H1 (cell line): Measurements from ENCODE around the gene ATF3. TPM values are rescaled to one million over a fixed set of nuclear protein-coding genes. Genes with fewer than 3 reads are reported as not detected.

Source experiments
- CTCF ChIA-PET: fragments of 300-600 bp; sonication (Branson Sonifier 250); formaldehyde crosslinking; loops from one replicate; lab custom pipeline; 2021; ENCODE audit not compliant: partially characterized antibody; lab: Charles Lee
- POLR2A ChIA-PET: fragments of 300-600 bp; sonication (Branson Sonifier 250); formaldehyde crosslinking; loops from one replicate; lab custom pipeline; 2021; ENCODE audit warnings: inconsistent platforms; ENCODE audit not compliant: partially characterized antibody; lab: Charles Lee
- DNase-seq, 2 experiments: peaks; one replicate each; pipeline versions ENCODE4 v3.0.0 to v3.0.0-alpha.2; 2010 to 2022; ENCODE audit warnings: low spot score in 2 of 2, low read depth in 1 of 2, mixed read lengths in 1 of 2
- FAIRE-seq: peaks from 2 replicates; lab custom pipeline; 2011; peaks lifted over from hg19 to GRCh38; lab: Jason Lieb, UNC
- H2AFZ ChIP-seq: 2 replicates; pipeline ENCODE4 v1.8.1; 2012; ENCODE audit warnings: low read length, inconsistent platforms
- H2AK5ac ChIP-seq: 2 replicates; pipeline ENCODE4 v1.6.1; 2013; ENCODE audit warnings: low read depth, low read length
- H2BK120ac ChIP-seq: replicated peaks from 2 replicates; pipeline ENCODE3; 2013; ENCODE audit warnings: low read depth, low read length, inconsistent platforms
- H2BK12ac ChIP-seq: 2 replicates; pipeline ENCODE4 v1.6.1; 2013; ENCODE audit warnings: low read depth, low read length
- H2BK15ac ChIP-seq: 2 replicates; pipeline ENCODE4 v1.6.1; 2013; ENCODE audit warnings: low read length
- H2BK20ac ChIP-seq: 2 replicates; pipeline ENCODE4 v1.6.1; 2013; ENCODE audit warnings: low read length
- H2BK5ac ChIP-seq: 2 replicates; pipeline ENCODE4 v1.6.1; 2013; ENCODE audit warnings: low read depth, low read length
- H3K14ac ChIP-seq: 2 replicates; pipeline ENCODE4 v1.6.1; 2013; ENCODE audit warnings: inconsistent platforms; ENCODE audit not compliant: insufficient read length
- H3K18ac ChIP-seq: 2 replicates; pipeline ENCODE4 v1.6.1; 2013; ENCODE audit warnings: low read length; ENCODE audit errors: extremely low read depth
- H3K23ac ChIP-seq: 2 replicates; pipeline ENCODE4 v1.6.1; 2013; ENCODE audit warnings: inconsistent platforms; ENCODE audit not compliant: insufficient read length
- H3K23me2 ChIP-seq: 2 replicates; pipeline ENCODE4 v1.6.1; 2013; ENCODE audit warnings: low read depth, low read length
- H3K27ac ChIP-seq: 2 replicates; pipeline ENCODE4 v1.6.1; 2011; ENCODE audit warnings: low read depth, low read length, inconsistent platforms
- H3K27me3 ChIP-seq, 4 experiments: replicated peaks in 1 of 4; 1 replicate in 1 of 4; 2 replicates in 3 of 4; pipeline versions ENCODE4 v1.6.1 to v1.8.1; 2011 to 2013; ENCODE audit warnings: low read length in 3 of 4, mild to moderate bottlenecking in 3 of 4, inconsistent platforms in 2 of 4, mixed read lengths in 2 of 4, moderate library complexity in 1 of 4; ENCODE audit not compliant: control insufficient read depth in 3 of 4, insufficient read depth in 3 of 4; ENCODE audit errors: extremely low read depth in 1 of 4
- H3K36me3 ChIP-seq, 4 experiments: 2 replicates each; pipeline versions ENCODE4 v1.6.1 to v1.8.1; 2011 to 2013; ENCODE audit warnings: mild to moderate bottlenecking in 4 of 4, low read length in 3 of 4, moderate library complexity in 2 of 4, control low read depth in 1 of 4, inconsistent platforms in 1 of 4; ENCODE audit not compliant: insufficient read depth in 4 of 4, control insufficient read depth in 2 of 4
- H3K4ac ChIP-seq: replicated peaks from 2 replicates; pipeline ENCODE3; 2013; ENCODE audit warnings: low read length, low read depth, mixed read lengths, inconsistent platforms; ENCODE audit not compliant: insufficient read length
- H3K4me1 ChIP-seq, 4 experiments: replicated peaks in 1 of 4; 1 replicate in 1 of 4; 2 replicates in 3 of 4; pipeline versions ENCODE4 v1.6.1 to v1.8.1; 2011 to 2013; ENCODE audit warnings: low read length in 3 of 4, inconsistent platforms in 2 of 4, mixed read lengths in 1 of 4; ENCODE audit not compliant: insufficient read depth in 4 of 4, control insufficient read depth in 3 of 4
- H3K4me2 ChIP-seq, 2 experiments: 2 replicates each; pipeline versions ENCODE4 v1.6.1 to v1.8.1; 2011 to 2013; ENCODE audit warnings: low read depth in 2 of 2, low read length in 2 of 2, control low read depth in 1 of 2, inconsistent platforms in 1 of 2, mild to moderate bottlenecking in 1 of 2; ENCODE audit not compliant: insufficient read depth in 1 of 2
- H3K4me3 ChIP-seq, 4 experiments: fragments of 200-600, 300-600 bp in 1 of 4; sonication (generic), shearing (Covaris generic), sonication (Bioruptor Twin) in 1 of 4; 2 replicates each; pipeline versions ENCODE4 v1.5.1 to v1.8.1; 2011 to 2016; ENCODE audit warnings: low read length in 4 of 4, low read depth in 3 of 4, control low read depth in 2 of 4, inconsistent platforms in 2 of 4, mild to moderate bottlenecking in 2 of 4, mixed read lengths in 1 of 4, moderate library complexity in 1 of 4; ENCODE audit not compliant: insufficient read depth in 2 of 4; ENCODE audit errors: extremely low read depth in 1 of 4
- H3K56ac ChIP-seq: replicated peaks from 2 replicates; pipeline ENCODE3; 2013; ENCODE audit warnings: low read depth, mild to moderate bottlenecking, mixed read lengths, low read length, inconsistent platforms; ENCODE audit not compliant: insufficient read length
- H3K79me1 ChIP-seq: 2 replicates; pipeline ENCODE4 v1.6.1; 2013; ENCODE audit warnings: low read depth, low read length, control low read depth
- H3K79me2 ChIP-seq, 2 experiments: 2 replicates each; pipeline versions ENCODE4 v1.6.1 to v1.8.1; 2012 to 2013; ENCODE audit warnings: low read length in 2 of 2, mild to moderate bottlenecking in 2 of 2, inconsistent platforms in 1 of 2; ENCODE audit not compliant: insufficient read depth in 2 of 2, control insufficient read depth in 1 of 2
- H3K9ac ChIP-seq, 4 experiments: replicated peaks in 1 of 4; 1 replicate in 1 of 4; 2 replicates in 3 of 4; pipeline versions ENCODE4 v1.6.1 to v1.8.1; 2011 to 2013; ENCODE audit warnings: low read depth in 3 of 4, low read length in 3 of 4, control low read depth in 2 of 4, mild to moderate bottlenecking in 2 of 4, moderate library complexity in 2 of 4, inconsistent platforms in 1 of 4; ENCODE audit errors: extremely low read depth in 1 of 4
- H3K9me3 ChIP-seq, 2 experiments: 2 replicates each; pipeline versions ENCODE4 v1.6.1 to v1.8.1; 2012 to 2013; ENCODE audit warnings: mild to moderate bottlenecking in 2 of 2, moderate library complexity in 2 of 2, control low read depth in 1 of 2, inconsistent platforms in 1 of 2, low read depth in 1 of 2, low read length in 1 of 2, mixed read lengths in 1 of 2; ENCODE audit not compliant: insufficient read depth in 2 of 2
- H4K20me1 ChIP-seq, 2 experiments: replicated peaks in 1 of 2; 2 replicates each; pipeline versions ENCODE3 to v1.8.1; 2011 to 2013; ENCODE audit warnings: inconsistent platforms in 2 of 2, low read length in 2 of 2, mild to moderate bottlenecking in 1 of 2; ENCODE audit not compliant: insufficient read depth in 2 of 2, control insufficient read depth in 1 of 2
- H4K5ac ChIP-seq: 2 replicates; pipeline ENCODE4 v1.6.1; 2013; ENCODE audit warnings: low read length, low read depth, mixed read lengths, inconsistent platforms; ENCODE audit not compliant: insufficient read length
- H4K8ac ChIP-seq: 2 replicates; pipeline ENCODE4 v1.8.0; 2013; ENCODE audit warnings: mild to moderate bottlenecking, moderate library complexity, low read length, inconsistent platforms; ENCODE audit not compliant: insufficient read depth; ENCODE audit errors: extremely low read depth
- H4K91ac ChIP-seq: replicated peaks from 2 replicates; pipeline ENCODE3; 2013; ENCODE audit warnings: low read length, mixed read lengths, inconsistent platforms; ENCODE audit not compliant: insufficient read length
- BACH1 ChIP-seq: IDR thresholded peaks from 2 replicates; pipeline ENCODE4 v1.6.1; 2012; ENCODE audit warnings: low read length, improper control_type of control experiment
- CBX5 ChIP-seq: fragments of 300-800, 300-1000 bp; sonication (generic); IDR thresholded peaks from 2 replicates; pipeline ENCODE4 v1.7.1; 2016; ENCODE audit warnings: antibody characterized with exemption, low read length, low read depth
- CEBPB ChIP-seq: IDR thresholded peaks from 2 replicates; pipeline ENCODE4 v1.6.1; 2012; ENCODE audit warnings: low read depth, low read length
- CHD1 ChIP-seq: IDR thresholded peaks from 2 replicates; pipeline ENCODE4 v1.6.1; 2012; ENCODE audit warnings: low read depth, low read length, improper control_type of control experiment
- HDAC6 ChIP-seq: IDR thresholded peaks from one replicate; pipeline ENCODE4 v1.7.1; 2012; ENCODE audit warnings: low read depth, mild to moderate bottlenecking, inconsistent platforms, low read length, moderate library complexity
- TAF1 ChIP-seq: IDR thresholded peaks from 2 replicates; pipeline ENCODE4 v1.6.1; 2011; ENCODE audit warnings: mild to moderate bottlenecking, low read depth, low read length
- WGBS, 2 experiments: shearing (Covaris generic) in 1 of 2; methylation state at CpG; one replicate each; pipeline versions ENCODE4 v1.1.6 to v1.1.7; 2013 to 2015; ENCODE audit warnings: low lambda C conversion rate in 2 of 2, mixed read lengths in 2 of 2, inconsistent platforms in 1 of 2, low coverage in 1 of 2, missing lambda C conversion rate in 1 of 2; ENCODE audit not compliant: insufficient replicate concordance in 2 of 2, insufficient coverage in 1 of 2, insufficient read length in 1 of 2; ENCODE audit errors: extremely low coverage in 1 of 2, missing lambda C conversion rate in 1 of 2; 5-methylcytosine and 5-hydroxymethylcytosine counted together
- polyA plus RNA-seq, 7 experiments: library from polyadenylated mRNA; depleted of rRNA in 3 of 7; stranded (reverse) in 5 of 7; unstranded in 2 of 7; fragments of >200 nt in 5 of 7; fragments of 200-250 nt in 2 of 7; gene quantifications; 1 replicate in 5 of 7; 2 replicates in 1 of 7; 4 replicates in 1 of 7; pipeline versions ENCODE4 v1.2.1 to v1.2.3, GENCODE V29; 2011 to 2013; ENCODE audit warnings: missing spikeins in 2 of 7, mixed read lengths in 2 of 7
- total RNA-seq: library from RNA; stranded (reverse); fragmentation: NEBNext Ultra II Directional; extraction: Animal tissue kit (Norgen Biotek cat#: 25700); gene quantifications from 2 replicates; pipeline ENCODE4 v1.2.1, GENCODE V29; 2021
- TF ChIP-seq, protein P1 (sequence below): IDR thresholded peaks from 2 replicates; pipeline ENCODE4 v1.6.1; 2012; ENCODE audit warnings: inconsistent platforms

Gene ATF3
- total and polyA plus RNA-seq, 2 of the 8 experiments (the other 6 are each of a cell fraction or from before 2014, with no cell fraction given), result 12.2 to 27.7 TPM

- Histone ChIP-seq H3K79me1 (peaks cover under 1% of the 10 kb centered on the region; the same call in 1 of the 2 replicates), H2BK20ac (no peak overlapping the region), H4K20me1 (peaks cover 10 to 11% of the 10 kb centered on the region in 2 experiments), H3K4ac (no peak overlapping the region), H3K79me2 (peaks cover 0 to 13% of the 10 kb centered on the region in 2 experiments; a peak in 2 of 4 replicates), H2AFZ (no peak overlapping the region), H3K4me2 (peak overlapping the region; percentile 96 to 97), H4K5ac (no peak overlapping the region), H3K27me3 (peaks cover 10 to 36% (median 27%) of the 10 kb centered on the region in 4 experiments), H3K23me2 (peaks cover 18% of the 10 kb centered on the region), H3K18ac (no peak overlapping the region; the same call in 1 of the 2 replicates), H3K9ac (no peak overlapping the region), H3K14ac (no peak overlapping the region), H3K4me1 (peaks cover 8 to 23% (median 10%) of the 10 kb centered on the region in 4 experiments), H2AK5ac (no peak overlapping the region; the same call in 1 of the 2 replicates), H4K91ac (no peak overlapping the region), H3K4me3 (peak overlapping the region in 1 of 4 experiments; percentile 96; a peak in 3 of 8 replicates), H3K27ac (no peak overlapping the region), H3K36me3 (no peaks in the 10 kb centered on the region), H2BK12ac (peak overlapping the region; percentile 52; the same call in 1 of the 2 replicates), H2BK5ac (no peak overlapping the region; the same call in 1 of the 2 replicates), H3K9me3 (no peaks in the 10 kb centered on the region), H2BK120ac (no peak overlapping the region), H3K23ac (no peak overlapping the region), H4K8ac (no peak overlapping the region), H2BK15ac (peak overlapping the region; percentile 5; the same call in 1 of the 2 replicates), H3K56ac (no peak overlapping the region)
- ChIA-PET CTCF (interaction anchor here (0.7 to 3.5 kb wide), 8 partner anchors 9 to 310 kb away, joined by 3 to 15 read pairs (median 4); no protein-coding TSS in a partner anchor), POLR2A (interaction anchor here (0.5 to 4.0 kb wide), 6 partner anchors 9 to 280 kb away, joined by 3 to 56 read pairs (median 5); no protein-coding TSS in a partner anchor)
- FAIRE-seq, result peak; percentile 7
- DNase-seq, result no peak
- TF ChIP-seq HDAC6 (no peak), BACH1 (no peak), TAF1 (no peak), CBX5 (no peak), CHD1 (no peak), CEBPB (no peak)
- TF ChIP-seq, protein P1, sequence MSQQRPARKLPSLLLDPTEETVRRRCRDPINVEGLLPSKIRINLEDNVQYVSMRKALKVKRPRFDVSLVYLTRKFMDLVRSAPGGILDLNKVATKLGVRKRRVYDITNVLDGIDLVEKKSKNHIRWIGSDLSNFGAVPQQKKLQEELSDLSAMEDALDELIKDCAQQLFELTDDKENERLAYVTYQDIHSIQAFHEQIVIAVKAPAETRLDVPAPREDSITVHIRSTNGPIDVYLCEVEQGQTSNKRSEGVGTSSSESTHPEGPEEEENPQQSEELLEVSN, result no peak
- 37% methylated on average over 9 of the region's 9 CpGs; no CpG with 5 or more reads in 1 of the 2 experiments for WGBS, 2 experiments
Observed at GRCh38 chr1:212605441-212606394, 2.8 kb upstream of the ATF3 start.
